WTC11 (cell line): ENCODE results near the gene ARHGAP42. TPM values are rescaled to one million over a fixed set of nuclear protein-coding genes. Genes with fewer than 3 reads are reported as not detected.

Source experiments
- ATAC-seq: fragments of 200-7000 bp; cut with Tn5 transposase; 2 replicates; pipeline ENCODE4 v1.10.0; 2021; ENCODE audit warnings: mild to moderate bottlenecking, moderate library complexity
- CTCF ChIA-PET: fragments of 300-600 bp; sonication (Branson Sonifier 250); formaldehyde crosslinking; loops from one replicate; lab custom pipeline; 2021; ENCODE audit warnings: antibody characterized with exemption; lab: Charles Lee
- POLR2A ChIA-PET: fragments of 350-600 bp; sonication (Branson Sonifier 250); formaldehyde crosslinking; loops from one replicate; lab custom pipeline; 2021; ENCODE audit warnings: antibody characterized with exemption; lab: Charles Lee
- DNase-seq: peaks from one replicate; pipeline ENCODE4 v3.0.0; 2021; ENCODE audit warnings: low spot score
- H3K27ac Mint-ChIP-seq: 2 replicates; pipeline ENCODE4 v1.8.0; 2021; ENCODE audit warnings: mixed read lengths
- H3K27me3 Mint-ChIP-seq: 2 replicates; pipeline ENCODE4 v1.8.0; 2021; ENCODE audit warnings: low read depth, mild to moderate bottlenecking, moderate library complexity, mixed read lengths
- H3K36me3 Mint-ChIP-seq: 2 replicates; pipeline ENCODE4 v1.8.0; 2021; ENCODE audit warnings: mixed read lengths
- H3K4me1 Mint-ChIP-seq: 2 replicates; pipeline ENCODE4 v1.8.0; 2022; ENCODE audit warnings: mixed read lengths
- H3K4me3 Mint-ChIP-seq: 2 replicates; pipeline ENCODE4 v1.8.0; 2021; ENCODE audit warnings: mild to moderate bottlenecking, moderate library complexity, mixed read lengths
- H3K9me3 Mint-ChIP-seq: 2 replicates; pipeline ENCODE4 v1.8.0; 2021; ENCODE audit warnings: mixed read lengths
- CBFB ChIP-seq: sonication (generic); formaldehyde crosslinking; IDR thresholded peaks from 2 replicates; pipeline ENCODE4 v1.8.1; 2022; ENCODE audit warnings: mild to moderate bottlenecking, low read depth, missing genetic modification reagents
- ESRRA ChIP-seq: sonication (generic); formaldehyde crosslinking; IDR thresholded peaks from 2 replicates; pipeline ENCODE4 v1.8.1; 2022; ENCODE audit warnings: mild to moderate bottlenecking, missing genetic modification reagents, borderline replicate concordance
- GTF2I ChIP-seq: fragments of 250-450 bp; sonication (Bioruptor Pico); conservative IDR thresholded peaks from 2 replicates; pipeline ENCODE4 v1.4.0; 2021; ENCODE audit warnings: mild to moderate bottlenecking
- HMGXB4 ChIP-seq: sonication (generic); formaldehyde crosslinking; IDR thresholded peaks from 2 replicates; pipeline ENCODE4 v1.8.1; 2023; ENCODE audit warnings: mild to moderate bottlenecking, moderate library complexity, missing genetic modification reagents
- JAZF1 ChIP-seq: fragments of 250-450 bp; sonication (Bioruptor Pico); IDR thresholded peaks from 2 replicates; pipeline ENCODE4 v1.9.0; 2021; ENCODE audit warnings: moderate library complexity, mild to moderate bottlenecking, inconsistent platforms
- JUN ChIP-seq: sonication (generic); formaldehyde crosslinking; IDR thresholded peaks from 2 replicates; pipeline ENCODE4 v1.8.0; 2023; ENCODE audit warnings: mild to moderate bottlenecking, missing genetic modification reagents
- MAX ChIP-seq: sonication (generic); formaldehyde crosslinking; IDR thresholded peaks from 2 replicates; pipeline ENCODE4 v1.8.0; 2022; ENCODE audit warnings: mild to moderate bottlenecking, missing genetic modification reagents
- NR1H2 ChIP-seq: sonication (generic); formaldehyde crosslinking; IDR thresholded peaks from 2 replicates; pipeline ENCODE4 v1.9.0; 2021; ENCODE audit warnings: mild to moderate bottlenecking, moderate library complexity, missing genetic modification reagents
- NR2C2 ChIP-seq: sonication (generic); formaldehyde crosslinking; IDR thresholded peaks from 2 replicates; pipeline ENCODE4 v1.8.0; 2022; ENCODE audit warnings: mild to moderate bottlenecking, missing genetic modification reagents
- SOX15 ChIP-seq: fragments of 250-450 bp; sonication (Bioruptor Pico); IDR thresholded peaks from 2 replicates; pipeline ENCODE4 v1.9.0; 2021; ENCODE audit warnings: mild to moderate bottlenecking
- STAT6 ChIP-seq: sonication (generic); formaldehyde crosslinking; conservative IDR thresholded peaks from 2 replicates; pipeline ENCODE4 v1.8.1; 2023; ENCODE audit warnings: mild to moderate bottlenecking, low read depth, missing genetic modification reagents, moderate library complexity
- TEAD1 ChIP-seq: sonication (generic); formaldehyde crosslinking; IDR thresholded peaks from 2 replicates; pipeline ENCODE4 v1.8.0; 2022; ENCODE audit warnings: mild to moderate bottlenecking, missing genetic modification reagents
- ZBTB21 ChIP-seq: sonication (generic); formaldehyde crosslinking; IDR thresholded peaks from 2 replicates; pipeline ENCODE4 v1.8.1; 2023; ENCODE audit warnings: mild to moderate bottlenecking, missing genetic modification reagents, borderline replicate concordance
- ZBTB43 ChIP-seq: sonication (generic); formaldehyde crosslinking; IDR thresholded peaks from 2 replicates; pipeline ENCODE4 v1.8.1; 2023; ENCODE audit warnings: mild to moderate bottlenecking, missing genetic modification reagents
- ZMAT4 ChIP-seq: fragments of 250-450 bp; sonication (Bioruptor Pico); IDR thresholded peaks from 2 replicates; pipeline ENCODE4 v1.9.0; 2021; ENCODE audit warnings: mild to moderate bottlenecking
- ZNF232 ChIP-seq: sonication (generic); formaldehyde crosslinking; IDR thresholded peaks from 2 replicates; pipeline ENCODE4 v1.8.0; 2022; ENCODE audit warnings: mild to moderate bottlenecking, missing genetic modification reagents
- ZNF425 ChIP-seq: fragments of 250-450 bp; sonication (Bioruptor Pico); conservative IDR thresholded peaks from 2 replicates; pipeline ENCODE4 v1.9.0; 2021; ENCODE audit warnings: mild to moderate bottlenecking
- ZNF532 ChIP-seq: fragments of 250-450 bp; sonication (Bioruptor Pico); IDR thresholded peaks from 2 replicates; pipeline ENCODE4 v1.9.0; 2021; ENCODE audit warnings: mild to moderate bottlenecking, borderline replicate concordance
- ZSCAN18 ChIP-seq: fragments of 250-450 bp; sonication (Bioruptor Pico); IDR thresholded peaks from 2 replicates; pipeline ENCODE4 v2.1.2; 2022; ENCODE audit warnings: mild to moderate bottlenecking, moderate library complexity
- total RNA-seq: library from RNA; stranded (reverse); gene quantifications from 3 replicates; pipeline ENCODE4 v1.2.3, GENCODE V29; 2021

Gene ARHGAP42
- total RNA-seq, 1 experiment from 2014 or later, result 32.5 TPM

- DNase-seq (no peak), ATAC-seq (no peak)
- no peak for TF ChIP-seq ZBTB43
- TF ChIP-seq ZSCAN18 (CRISPR knock-in tag), result no peak
- no peak for TF ChIP-seq ZNF232 (CRISPR knock-in tag)
- TF ChIP-seq ZBTB21 (CRISPR knock-in tag), result no peak
- no peak for TF ChIP-seq NR2C2 (CRISPR knock-in tag)
- TF ChIP-seq GTF2I (CRISPR knock-in tag), result no peak
- TF ChIP-seq TEAD1, result no peak
- TF ChIP-seq JUN (CRISPR knock-in tag), result no peak
- Mint-ChIP-seq H3K9me3 (peaks cover 15% of the 10 kb centered on the region), H3K27ac (no peak overlapping the region), H3K4me1 (peaks cover 2% of the 10 kb centered on the region; the same call in 1 of the 2 replicates), H3K4me3 (no peak overlapping the region), H3K27me3 (no peaks in the 10 kb centered on the region), H3K36me3 (peaks cover 45% of the 10 kb centered on the region)
- CTCF ChIA-PET, result no interaction called here
- POLR2A ChIA-PET, result no interaction called here
Measured at GRCh38 chr11:100964435-100964834, 277.3 kb downstream of the ARHGAP42 start.

GRCh38 chr11:100965346-100965745 is 278.3 kb downstream of the ARHGAP42 start:
- Mint-ChIP-seq H3K4me3 (no peak overlapping the region), H3K9me3 (peaks cover 19% of the 10 kb centered on the region), H3K27me3 (no peaks in the 10 kb centered on the region), H3K27ac (no peak overlapping the region), H3K4me1 (peaks cover 5% of the 10 kb centered on the region), H3K36me3 (peaks cover 52% of the 10 kb centered on the region)
- TF ChIP-seq ESRRA (CRISPR knock-in tag) (no peak), JAZF1 (CRISPR knock-in tag) (no peak), ZNF532 (CRISPR knock-in tag) (no peak), SOX15 (CRISPR knock-in tag) (no peak), HMGXB4 (CRISPR knock-in tag) (no peak)
- DNase-seq (no peak), ATAC-seq (no peak)
- ChIA-PET POLR2A (no interaction called here), CTCF (no interaction called here)

- no peak for DNase-seq
- no peak overlapping the region for H3K4me3 Mint-ChIP-seq
- H3K27me3 Mint-ChIP-seq, result no peaks in the 10 kb centered on the region
- peaks cover 8% of the 10 kb centered on the region for H3K4me1 Mint-ChIP-seq
- POLR2A ChIA-PET, result no interaction called here
- H3K27ac Mint-ChIP-seq, result no peak overlapping the region
- ATAC-seq, result no peak
- CTCF ChIA-PET, result no interaction called here
- H3K36me3 Mint-ChIP-seq, result peaks cover 55% of the 10 kb centered on the region
- H3K9me3 Mint-ChIP-seq, result peaks cover 19% of the 10 kb centered on the region
- no peak for TF ChIP-seq MAX
- TF ChIP-seq ZNF425 (CRISPR knock-in tag), result no peak
- TF ChIP-seq STAT6 (CRISPR knock-in tag), result no peak
- TF ChIP-seq ZMAT4 (CRISPR knock-in tag), result no peak
- TF ChIP-seq CBFB, result no peak
- TF ChIP-seq NR1H2 (CRISPR knock-in tag), result no peak
Measured at GRCh38 chr11:100966366-100966765, 279.3 kb downstream of the ARHGAP42 start.
